ENCODE measurements around the gene LRP5. TPM values are rescaled to one million over a fixed set of nuclear protein-coding genes. Genes with fewer than 3 reads are reported as not detected.
"Not testable (repeated sequence)": the region's sequence is repeated elsewhere in the genome, so short reads cannot be mapped to it uniquely, and the experiment has no call there.

LRP5 gene
- total RNA-seq, 2 experiments from 2014 or later = 2.0 to 2.9 TPM

DNA sequence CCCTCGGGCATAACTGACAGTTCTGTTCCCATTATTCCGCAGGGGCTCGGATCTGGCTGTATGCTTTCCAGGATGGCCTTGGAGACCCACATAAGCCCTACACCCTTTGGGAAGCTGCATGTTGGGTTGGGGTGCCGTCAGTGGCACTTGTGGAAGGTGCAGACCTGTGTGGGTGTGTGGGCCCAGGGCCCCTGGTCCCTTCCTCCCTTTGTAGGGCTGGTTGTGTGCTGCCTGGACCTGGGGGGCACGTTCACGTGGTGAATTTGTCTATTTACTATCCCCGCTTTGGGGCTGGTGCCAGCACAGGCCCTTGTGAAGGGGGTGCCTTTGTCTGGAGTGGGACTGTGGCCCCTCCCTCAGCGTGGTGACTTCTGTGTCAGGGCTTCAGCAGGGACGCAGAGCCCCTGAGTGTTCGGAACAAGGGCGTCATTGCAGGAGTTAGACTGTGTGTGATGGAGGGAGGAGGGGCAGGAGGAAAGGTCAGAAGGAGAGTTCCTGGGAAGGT lies 133.2 kb downstream of the LRP5 start:
- ChIA-PET POLR2A (no interaction called here), CTCF (no interaction called here)
- Histone ChIP-seq H3K4me1 (ENCODE audit: insufficient read depth, low read length) (peaks cover 10% of the 10 kb centered on the region), H3K9me3 (ENCODE audit: control insufficient read depth in 1 of 2, insufficient read depth in 1 of 2, low read length in 2 of 2) (no peaks in the 10 kb centered on the region), H3K4me3 (ENCODE audit: low read length) (no peak overlapping the region), H3K27me3 (ENCODE audit: control insufficient read depth in 1 of 2, insufficient read depth in 2 of 2, low read length in 2 of 2) (no peaks in the 10 kb centered on the region), H3K36me3 (ENCODE audit: insufficient read depth, low read length) (no peaks in the 10 kb centered on the region), H3K27ac (ENCODE audit: low read depth in 1 of 2, low read length in 2 of 2) (no peak overlapping the region)
- intact Hi-C loops (cut with DNase I, micrococcal nuclease) = loop anchor here in 1 of 2 experiments (5.0 kb wide), 1 partner anchor 233 kb away; the partner anchor contains the start of gene KMT5B
- ATAC-seq (ENCODE audit: poor library complexity) (no peak), DNase-seq (no peak)
- H3K27ac Mint-ChIP-seq = no peak overlapping the region
- no peak overlapping the region for H3K4me3 Mint-ChIP-seq
- no peaks in the 10 kb centered on the region for H3K4me1 Mint-ChIP-seq (ENCODE audit: low read depth)
- no peaks in the 10 kb centered on the region for H3K9me3 Mint-ChIP-seq
- TF ChIP-seq, protein P1, sequence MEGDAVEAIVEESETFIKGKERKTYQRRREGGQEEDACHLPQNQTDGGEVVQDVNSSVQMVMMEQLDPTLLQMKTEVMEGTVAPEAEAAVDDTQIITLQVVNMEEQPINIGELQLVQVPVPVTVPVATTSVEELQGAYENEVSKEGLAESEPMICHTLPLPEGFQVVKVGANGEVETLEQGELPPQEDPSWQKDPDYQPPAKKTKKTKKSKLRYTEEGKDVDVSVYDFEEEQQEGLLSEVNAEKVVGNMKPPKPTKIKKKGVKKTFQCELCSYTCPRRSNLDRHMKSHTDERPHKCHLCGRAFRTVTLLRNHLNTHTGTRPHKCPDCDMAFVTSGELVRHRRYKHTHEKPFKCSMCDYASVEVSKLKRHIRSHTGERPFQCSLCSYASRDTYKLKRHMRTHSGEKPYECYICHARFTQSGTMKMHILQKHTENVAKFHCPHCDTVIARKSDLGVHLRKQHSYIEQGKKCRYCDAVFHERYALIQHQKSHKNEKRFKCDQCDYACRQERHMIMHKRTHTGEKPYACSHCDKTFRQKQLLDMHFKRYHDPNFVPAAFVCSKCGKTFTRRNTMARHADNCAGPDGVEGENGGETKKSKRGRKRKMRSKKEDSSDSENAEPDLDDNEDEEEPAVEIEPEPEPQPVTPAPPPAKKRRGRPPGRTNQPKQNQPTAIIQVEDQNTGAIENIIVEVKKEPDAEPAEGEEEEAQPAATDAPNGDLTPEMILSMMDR (IDR thresholded peaks at IDR 0.05) = no peak
- no peaks in the 10 kb centered on the region for H3K36me3 Mint-ChIP-seq (ENCODE audit: low read depth)
- H3K27me3 Mint-ChIP-seq = no peaks in the 10 kb centered on the region

DNA sequence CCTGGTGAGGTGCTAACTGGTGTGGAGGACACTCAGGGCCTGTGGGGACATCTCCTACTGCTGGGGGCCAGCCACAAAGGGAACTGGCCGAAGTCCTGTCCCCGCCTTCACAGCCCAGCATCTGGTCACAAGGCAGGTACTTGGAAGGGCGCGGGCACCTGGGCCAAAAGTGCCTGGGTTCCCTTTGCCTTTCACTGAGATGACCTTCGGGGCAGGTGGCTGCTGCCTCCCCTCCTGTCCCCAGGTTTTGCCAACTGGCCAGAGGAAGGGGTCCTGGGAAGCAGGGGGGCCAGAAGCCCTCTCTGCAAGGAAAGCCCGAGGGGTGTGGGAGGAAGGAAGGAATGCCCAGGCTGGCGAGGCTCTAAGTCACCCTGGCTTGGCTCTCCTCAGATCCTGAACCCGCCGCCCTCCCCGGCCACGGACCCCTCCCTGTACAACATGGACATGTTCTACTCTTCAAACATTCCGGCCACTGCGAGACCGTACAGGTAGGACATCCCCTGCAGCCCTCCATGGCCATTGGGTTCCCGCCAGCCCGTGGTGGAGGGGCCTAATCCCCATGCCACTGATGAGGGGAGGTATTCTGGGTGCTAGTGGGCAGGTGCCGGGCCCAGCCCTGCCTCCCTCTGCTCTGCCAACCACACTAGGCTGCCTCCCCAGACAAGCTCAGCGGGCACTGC lies 133.8 kb downstream of the LRP5 start:
- intact Hi-C loops (cut with DNase I, micrococcal nuclease) = loop anchor here in 1 of 2 experiments (5.0 kb wide), 1 partner anchor 234 kb away; the partner anchor contains the start of gene KMT5B
- Mint-ChIP-seq H3K4me1 (ENCODE audit: low read depth) (no peaks in the 10 kb centered on the region), H3K36me3 (ENCODE audit: low read depth) (no peaks in the 10 kb centered on the region), H3K27me3 (no peaks in the 10 kb centered on the region), H3K9me3 (no peaks in the 10 kb centered on the region), H3K4me3 (no peak overlapping the region), H3K27ac (no peak overlapping the region)
- Histone ChIP-seq H3K27me3 (ENCODE audit: control insufficient read depth in 1 of 2, insufficient read depth in 2 of 2, low read length in 2 of 2) (no peaks in the 10 kb centered on the region), H3K36me3 (ENCODE audit: insufficient read depth, low read length) (no peaks in the 10 kb centered on the region), H3K4me1 (ENCODE audit: insufficient read depth, low read length) (peaks cover 10% of the 10 kb centered on the region), H3K27ac (ENCODE audit: low read depth in 1 of 2, low read length in 2 of 2) (no peak overlapping the region), H3K4me3 (ENCODE audit: low read length) (no peak overlapping the region), H3K9me3 (ENCODE audit: control insufficient read depth in 1 of 2, insufficient read depth in 1 of 2, low read length in 2 of 2) (no peaks in the 10 kb centered on the region)
- DNase-seq (no peak), ATAC-seq (ENCODE audit: poor library complexity) (no peak)
- POLR2A ChIA-PET = interaction anchor here (1.0 kb wide), 1 partner anchor 14 kb away, joined by 3 read pairs; the partner anchor contains the start of gene PPP6R3
- TF ChIP-seq, protein P1 (IDR thresholded peaks at IDR 0.05) = no peak
- CTCF ChIA-PET = no interaction called here

DNA sequence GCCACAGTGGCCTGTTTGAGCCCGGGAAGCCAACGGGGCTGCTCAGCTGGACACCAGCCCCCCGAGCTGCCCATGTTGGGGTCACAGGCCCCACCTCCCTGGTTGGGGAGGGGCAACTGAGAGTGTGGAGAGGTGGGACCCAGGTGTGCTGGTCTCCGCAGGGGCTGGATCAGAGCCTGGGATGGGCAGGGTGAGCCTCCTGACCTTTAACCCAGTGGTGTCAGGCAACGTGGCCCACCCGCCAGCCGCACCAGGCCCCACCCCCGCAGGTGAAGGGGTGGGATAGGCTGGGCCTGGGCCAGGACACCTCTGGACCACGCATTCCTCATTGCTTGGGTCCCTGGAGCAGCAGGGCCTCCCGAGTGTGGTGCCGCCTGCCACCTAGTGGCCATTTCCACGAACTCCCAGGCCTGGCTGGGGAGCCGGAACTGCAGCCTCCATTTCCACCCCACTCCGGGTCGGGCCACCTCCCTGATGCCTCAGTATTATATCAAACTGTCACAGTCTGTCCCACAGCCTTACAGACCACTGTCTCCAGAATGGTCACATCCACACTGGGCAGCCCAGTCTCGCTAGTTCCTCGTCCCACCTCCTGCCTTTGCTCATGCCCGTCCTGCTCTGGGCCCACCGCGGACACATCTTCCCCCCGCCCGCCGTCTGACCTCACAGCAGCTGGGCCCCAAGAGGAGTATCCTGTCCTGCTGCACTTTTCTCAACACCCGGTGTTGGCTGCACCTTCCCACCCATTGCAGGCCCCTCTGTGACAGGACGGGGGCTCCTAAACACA lies 134.8 kb downstream of the LRP5 start:
- intact Hi-C loops (cut with DNase I, micrococcal nuclease) = loop anchor here (1.0 to 5.0 kb wide), 3 partner anchors 150 to 235 kb away; partner anchors contain the start of gene KMT5B (in 1 of the 2)
- Mint-ChIP-seq H3K27me3 (no peaks in the 10 kb centered on the region), H3K4me1 (ENCODE audit: low read depth) (no peaks in the 10 kb centered on the region), H3K27ac (no peak overlapping the region), H3K4me3 (no peak overlapping the region), H3K9me3 (no peaks in the 10 kb centered on the region), H3K36me3 (ENCODE audit: low read depth) (no peaks in the 10 kb centered on the region)
- H3K9me3 ChIP-seq (ENCODE audit: control insufficient read depth in 1 of 2, insufficient read depth in 1 of 2, low read length in 2 of 2) = no peaks in the 10 kb centered on the region
- peaks cover 10% of the 10 kb centered on the region for H3K4me1 ChIP-seq (ENCODE audit: insufficient read depth, low read length)
- ATAC-seq (ENCODE audit: poor library complexity) (peak; percentile 100), DNase-seq (peak; percentile 66 to 87 (median 73))
- TF ChIP-seq, protein P1 (IDR thresholded peaks at IDR 0.05) = peak; percentile 82
- ChIA-PET CTCF (no interaction called here), POLR2A (interaction anchor here (1.0 kb wide), 1 partner anchor 13 kb away, joined by 3 read pairs; the partner anchor contains the start of gene PPP6R3)
- H3K27me3 ChIP-seq (ENCODE audit: control insufficient read depth in 1 of 2, insufficient read depth in 2 of 2, low read length in 2 of 2) = no peaks in the 10 kb centered on the region
- H3K36me3 ChIP-seq (ENCODE audit: insufficient read depth, low read length) = no peaks in the 10 kb centered on the region
- no peak overlapping the region for H3K4me3 ChIP-seq (ENCODE audit: low read length)
- H3K27ac ChIP-seq (ENCODE audit: low read depth in 1 of 2, low read length in 2 of 2) = no peak overlapping the region

DNA sequence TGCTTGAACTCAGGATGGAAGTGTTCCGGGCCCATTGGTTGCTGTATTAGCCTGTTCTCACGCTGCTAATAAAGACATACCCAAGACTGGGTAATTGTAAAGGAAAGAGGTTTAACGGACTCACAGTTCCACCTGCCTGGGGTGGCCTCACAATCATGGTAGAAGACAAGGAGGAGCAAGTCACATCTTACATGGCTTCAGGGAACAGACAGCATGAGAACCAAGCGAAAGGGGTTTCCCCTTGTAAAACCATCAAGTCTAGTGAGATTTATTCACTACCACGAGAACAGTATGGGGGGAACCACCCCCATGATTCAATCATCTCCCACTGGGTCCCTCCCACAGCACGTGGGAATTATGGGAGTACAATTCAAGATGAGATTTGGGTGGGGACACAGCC lies 135.5 kb downstream of the LRP5 start:
- H3K27ac Mint-ChIP-seq; H3K4me1 Mint-ChIP-seq (ENCODE audit: low read depth); CTCF ChIA-PET; H3K4me1 ChIP-seq (ENCODE audit: insufficient read depth, low read length); H3K4me3 Mint-ChIP-seq; ATAC-seq (ENCODE audit: poor library complexity); H3K9me3 ChIP-seq (ENCODE audit: control insufficient read depth in 1 of 2, insufficient read depth in 1 of 2, low read length in 2 of 2); H3K27me3 ChIP-seq (ENCODE audit: control insufficient read depth in 1 of 2, insufficient read depth in 2 of 2, low read length in 2 of 2); DNase-seq; H3K36me3 Mint-ChIP-seq (ENCODE audit: low read depth); H3K4me3 ChIP-seq (ENCODE audit: low read length); H3K27me3 Mint-ChIP-seq; H3K27ac ChIP-seq (ENCODE audit: low read depth in 1 of 2, low read length in 2 of 2); POLR2A ChIA-PET; H3K9me3 Mint-ChIP-seq; H3K36me3 ChIP-seq (ENCODE audit: insufficient read depth, low read length): not testable (repeated sequence)
- intact Hi-C loops (cut with DNase I, micrococcal nuclease) = loop anchor here (1.0 to 5.0 kb wide), 3 partner anchors 151 to 236 kb away; partner anchors contain the start of gene KMT5B (in 1 of the 2)
